ENCODE measurements around the gene GPR75.
"Not testable (repeated sequence)": the region's sequence is repeated elsewhere in the genome, so short reads cannot be mapped to it uniquely, and the experiment has no call there.

Gene GPR75

DNA sequence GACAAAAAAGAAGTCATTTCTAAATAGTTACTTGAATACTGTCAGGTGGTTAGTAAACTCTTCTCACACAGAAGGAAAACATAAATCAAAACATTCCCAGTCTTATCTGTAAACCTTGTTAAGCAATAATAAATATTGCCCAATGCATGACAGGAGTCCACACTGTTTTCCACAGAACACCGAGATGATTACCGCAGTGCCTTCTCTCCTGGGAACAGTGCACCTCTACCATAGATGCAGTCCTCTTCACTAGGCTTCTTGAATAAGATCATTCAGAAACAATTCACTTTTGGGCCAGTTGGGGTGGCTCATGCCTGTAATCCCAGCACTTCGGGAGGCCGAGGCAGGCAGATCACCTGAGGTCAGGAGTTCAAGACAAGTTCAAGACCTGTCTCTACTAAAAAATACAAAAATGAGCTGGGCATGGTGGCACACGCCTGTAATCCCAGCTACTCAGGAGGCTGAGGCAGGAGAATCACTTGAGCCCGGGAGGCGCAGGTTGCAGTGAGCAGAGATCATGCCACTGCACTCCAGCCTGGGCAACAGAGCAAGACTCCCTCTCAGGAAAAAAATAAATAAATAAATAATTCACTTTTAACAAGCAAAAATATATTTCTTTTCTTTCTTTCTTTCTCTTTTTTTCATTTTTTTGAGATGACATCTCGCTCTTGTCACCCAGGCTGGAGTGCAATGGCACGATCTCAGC, 8.6 kb downstream of the GPR75 start:
- not testable (repeated sequence) for DNase-seq

DNA sequence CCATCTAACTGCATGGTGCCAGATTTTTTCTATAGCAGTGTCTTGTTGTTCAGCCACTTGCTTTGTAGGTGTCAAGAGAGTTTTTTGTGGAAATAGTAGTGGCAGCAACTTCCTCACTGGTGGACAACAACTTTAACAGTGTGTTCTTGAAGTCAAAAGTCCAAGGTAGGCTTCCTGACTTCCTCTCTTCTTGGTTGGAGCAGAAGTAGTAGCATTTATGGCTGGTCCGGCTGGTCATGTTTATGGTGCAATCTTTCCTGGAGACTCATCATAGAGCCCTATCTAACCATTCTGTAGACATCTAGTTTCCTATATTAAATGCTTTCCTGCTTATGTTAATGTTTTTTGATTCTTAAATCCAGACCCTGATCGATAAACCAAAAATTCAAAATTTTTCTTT, 11.7 kb downstream of the GPR75 start:
- no peak for DNase-seq

DNA sequence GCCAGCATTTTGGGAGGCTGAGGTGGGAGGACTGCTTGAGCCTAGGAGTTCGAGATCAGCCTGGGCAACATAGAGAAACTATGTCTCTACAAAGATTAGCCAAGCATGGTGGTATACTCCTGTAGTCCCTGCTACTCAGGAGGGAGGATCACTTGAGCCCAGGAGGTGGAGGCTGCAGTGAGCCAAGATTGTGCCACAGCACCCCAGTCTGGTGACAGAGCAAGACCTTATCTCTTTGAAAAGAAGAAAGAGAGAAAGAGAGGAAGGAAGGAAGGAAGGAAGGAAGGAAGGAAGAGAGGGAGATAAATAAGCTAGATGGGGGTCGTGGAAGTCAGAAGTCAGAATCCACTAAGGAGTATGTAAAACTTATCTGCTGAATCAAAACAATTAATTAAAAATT, 16.2 kb downstream of the GPR75 start:
- no peak for DNase-seq

DNA sequence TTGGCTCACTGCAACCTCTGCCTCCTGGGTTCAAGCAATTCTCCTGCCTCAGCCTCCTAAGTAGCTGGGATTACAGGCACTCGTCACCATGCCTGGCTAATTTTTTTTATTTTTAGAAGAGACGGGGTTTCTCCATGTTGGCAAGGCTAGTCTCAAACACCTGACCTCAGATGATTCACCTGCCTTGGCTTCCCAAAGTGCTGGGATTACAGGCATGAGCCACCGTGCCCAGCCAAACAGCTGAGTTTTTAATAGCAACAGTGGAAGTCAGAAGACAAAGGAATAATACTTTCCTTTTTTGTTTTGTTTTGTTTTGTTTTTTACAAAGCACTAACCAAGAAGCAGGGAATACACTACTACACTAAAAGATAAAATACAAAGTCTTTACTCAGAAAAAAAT, 16.9 kb downstream of the GPR75 start:
- no peak for DNase-seq

DNA sequence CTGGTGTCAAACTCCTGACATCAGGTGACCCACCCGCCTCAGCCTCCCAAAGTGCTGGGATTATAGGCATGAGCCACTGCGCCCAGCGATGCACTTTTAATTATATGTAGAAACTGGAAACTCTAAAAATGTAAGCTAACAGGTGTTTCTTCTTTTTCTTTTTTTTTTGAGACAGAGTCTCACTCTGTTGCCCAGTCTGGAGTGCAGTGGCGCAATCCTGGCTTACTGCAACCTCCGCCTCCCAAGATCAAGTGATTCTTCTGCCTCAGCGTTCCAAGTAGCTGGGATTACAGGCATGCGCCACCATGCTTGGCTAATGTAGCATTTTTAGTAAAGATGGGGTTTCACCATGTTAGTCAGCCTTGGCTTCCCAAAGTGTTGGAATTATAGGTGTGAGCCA, 18.1 kb downstream of the GPR75 start:
- not testable (repeated sequence) for DNase-seq

DNA sequence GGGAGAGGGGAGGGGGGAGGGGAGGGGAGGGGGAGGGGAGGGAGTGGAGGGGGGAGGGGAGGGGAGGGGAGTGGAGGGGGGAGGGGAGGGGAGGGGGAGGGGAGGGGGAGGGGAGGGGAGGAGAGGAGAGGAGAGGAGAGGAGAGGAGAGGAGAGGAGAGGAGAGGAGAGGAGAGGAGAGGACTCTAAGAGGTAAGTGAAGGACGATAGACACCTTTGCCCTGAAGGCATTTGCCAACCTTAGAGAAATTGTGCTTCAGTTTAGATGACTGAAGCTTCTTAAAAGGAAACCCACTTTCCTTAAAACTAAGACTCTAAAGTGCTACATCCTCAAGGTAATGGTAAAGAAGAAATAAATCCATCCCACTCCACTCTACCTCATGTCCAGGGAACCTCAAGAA, 19.2 kb downstream of the GPR75 start:
- no peak for DNase-seq

DNA sequence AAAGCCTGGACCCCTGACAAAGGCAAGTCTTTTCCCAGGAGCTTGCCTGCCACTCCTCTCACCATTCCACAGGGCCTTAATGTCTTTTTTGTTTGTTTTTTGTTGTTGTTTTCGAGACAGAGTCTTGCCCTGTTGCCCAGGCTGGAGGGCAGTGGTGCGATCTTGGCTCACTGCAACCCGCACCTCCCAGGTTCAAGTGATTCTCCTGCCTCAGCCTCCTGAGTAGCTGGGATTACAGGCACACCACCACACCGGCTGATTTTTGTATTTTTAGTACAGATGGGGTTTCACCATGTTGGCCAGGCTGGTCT, 29.8 kb downstream of the GPR75 start:
- DNase-seq = not testable (repeated sequence)

DNA sequence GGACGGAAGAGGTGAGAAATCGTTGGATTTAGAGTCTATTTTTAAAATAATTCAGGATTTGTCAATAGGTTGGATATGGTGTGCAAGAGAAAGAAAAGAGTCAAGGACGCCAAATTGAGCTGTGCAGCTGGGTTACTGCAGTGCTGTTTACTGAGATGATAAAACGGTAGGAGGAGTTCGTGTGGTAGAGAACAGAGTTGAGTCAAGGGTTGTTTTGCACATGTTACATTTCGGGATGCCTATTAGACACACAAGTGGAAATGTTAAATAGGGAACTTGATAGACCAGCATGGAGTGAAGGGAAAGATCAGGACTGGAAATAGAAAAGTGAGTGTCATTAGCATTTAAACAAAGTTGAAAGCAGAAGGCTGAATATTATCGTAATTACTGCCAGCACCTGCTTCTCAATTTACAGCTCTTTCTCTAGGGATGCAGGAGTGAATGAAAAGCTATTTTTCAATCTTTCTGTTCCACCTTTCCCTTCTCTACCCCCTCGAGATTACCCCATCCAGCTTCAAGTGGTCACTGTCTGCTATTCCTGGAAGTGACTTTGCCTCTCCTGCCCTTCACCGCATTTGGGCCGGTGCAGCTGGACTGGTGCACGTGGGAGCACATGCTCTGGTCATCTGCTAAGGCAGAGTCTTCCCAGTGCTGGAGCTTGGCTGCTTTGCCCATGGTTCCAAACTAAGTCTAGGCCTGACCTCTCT, 30.3 kb downstream of the GPR75 start:
- DNase-seq = no peak

DNA sequence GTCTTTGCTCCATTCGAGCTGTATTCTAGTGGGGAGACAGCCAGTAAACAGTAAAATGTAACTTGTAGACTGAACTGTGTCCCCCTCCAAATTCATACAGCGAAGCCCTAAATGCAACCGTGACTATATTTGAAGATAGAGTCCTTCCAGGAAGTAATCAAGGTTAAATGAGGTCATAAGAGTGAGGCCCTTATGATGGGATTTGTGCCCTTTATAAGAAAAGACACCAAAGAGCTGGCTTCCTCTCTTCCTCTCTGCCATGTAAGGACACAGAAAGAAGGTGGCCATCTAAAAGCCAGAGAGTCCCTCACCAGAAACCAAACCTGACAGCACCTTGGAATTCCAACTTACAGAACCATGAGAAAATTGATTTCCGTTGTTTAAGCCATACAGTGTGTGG, 31.4 kb downstream of the GPR75 start:
- DNase-seq = no peak

DNA sequence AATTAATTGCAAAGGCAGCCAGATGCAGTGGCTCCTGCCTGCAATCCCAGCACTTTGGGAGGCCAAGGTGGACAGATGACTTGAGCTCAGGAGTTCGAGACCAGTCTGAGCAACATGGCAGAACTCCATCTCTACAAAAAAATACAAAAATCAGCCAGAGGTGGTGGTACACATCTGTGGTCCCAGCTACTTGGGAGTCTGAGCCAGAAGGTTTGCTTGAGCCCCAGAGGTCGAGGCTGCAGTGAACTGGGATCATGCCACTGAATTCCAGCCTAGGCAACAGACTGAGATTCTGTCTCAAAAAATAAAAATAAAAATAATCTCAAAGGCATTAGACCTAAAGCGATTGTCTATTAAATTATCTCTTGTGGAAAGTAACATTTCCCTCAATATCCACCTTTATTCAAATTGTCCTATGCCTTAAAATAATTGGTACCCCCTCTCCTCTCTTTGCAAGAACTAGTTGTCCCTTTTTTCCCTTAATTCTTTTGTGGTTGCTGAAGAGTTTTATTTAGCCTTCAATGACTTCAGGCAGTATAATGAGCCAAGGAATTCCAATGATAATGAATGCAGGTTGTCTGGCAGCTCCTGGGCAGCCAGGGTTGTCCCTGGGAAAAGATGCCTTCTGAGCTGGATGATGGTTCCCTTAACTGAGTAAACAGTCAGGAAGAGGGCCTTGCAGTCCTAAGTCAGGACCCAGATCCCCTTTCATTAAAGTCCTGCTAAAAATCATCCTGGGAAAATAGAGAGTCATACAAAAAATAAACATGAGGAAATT, 32.2 kb downstream of the GPR75 start:
- DNase-seq = no peak

DNA sequence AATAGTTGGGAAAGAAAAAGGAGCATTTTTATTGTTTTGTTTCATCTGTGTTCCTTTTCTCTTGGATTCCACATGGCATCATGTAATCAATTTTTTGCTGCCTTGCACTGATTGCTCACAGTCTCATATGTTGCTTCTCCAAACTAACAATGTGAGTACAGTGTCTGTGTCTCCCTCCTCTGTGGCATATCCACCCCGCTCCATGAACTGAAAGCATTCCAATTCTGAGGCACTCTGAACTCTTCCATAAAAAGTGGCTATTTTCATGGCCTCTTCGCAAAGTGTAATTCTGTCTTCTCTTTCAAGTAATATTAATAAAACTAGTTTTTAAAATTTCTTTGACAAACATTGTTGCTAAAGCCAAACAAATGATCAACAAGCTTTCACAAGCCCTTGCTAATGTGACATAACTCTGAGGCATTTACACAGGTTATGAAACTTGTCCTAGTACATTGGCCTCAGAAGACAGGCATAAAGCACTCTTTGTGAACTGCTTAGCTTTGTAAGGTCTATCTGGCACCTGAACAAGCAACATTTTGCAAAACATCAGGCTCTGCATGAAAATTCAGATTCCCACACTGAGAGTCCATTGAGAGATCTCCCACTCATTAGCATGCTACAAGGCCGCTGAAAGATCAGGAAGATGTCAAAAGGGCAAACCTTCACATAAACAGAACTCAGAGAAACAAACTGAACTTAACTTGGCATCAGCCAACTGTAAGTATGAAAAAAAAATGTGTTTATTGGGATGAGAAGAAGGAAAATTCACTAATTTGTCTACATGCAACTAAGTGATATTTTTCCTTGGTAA, 33.0 kb downstream of the GPR75 start:
- DNase-seq = no peak

DNA sequence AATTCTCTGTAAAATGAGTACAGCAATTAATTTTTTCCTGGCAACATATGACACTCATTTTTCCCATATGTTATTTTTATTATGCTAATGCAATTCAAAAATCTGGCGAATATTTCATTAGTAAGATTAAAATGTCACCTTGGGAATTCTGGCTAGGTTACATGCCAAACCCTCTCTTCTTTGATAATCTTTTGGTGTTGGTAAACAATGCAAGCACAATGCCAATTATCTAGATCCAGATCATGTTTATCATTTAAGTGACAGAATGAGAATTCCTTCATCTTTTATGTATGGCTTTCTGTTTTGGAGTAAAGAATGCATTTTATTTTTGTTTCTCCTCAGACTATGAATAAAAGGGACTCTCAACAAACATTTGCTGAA, 33.7 kb downstream of the GPR75 start:
- no peak for DNase-seq

DNA sequence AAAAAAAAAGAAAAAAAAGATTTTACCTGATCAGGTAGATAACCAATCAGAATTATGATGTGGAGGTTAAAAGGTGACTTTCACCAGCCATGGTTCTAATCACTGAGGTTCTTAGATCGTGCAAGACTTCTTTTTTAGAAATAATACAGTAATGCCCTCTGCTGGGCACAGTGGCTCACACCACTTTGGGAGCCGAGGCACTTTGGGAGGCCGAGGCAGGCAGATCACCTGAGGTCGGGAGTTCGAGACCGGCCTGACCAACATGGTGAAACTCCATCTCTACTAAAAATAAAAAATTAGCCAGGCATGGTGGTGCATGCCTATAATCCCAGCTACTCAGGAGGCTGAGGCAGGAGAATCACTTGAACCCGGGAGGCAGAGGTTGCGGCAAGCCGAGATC, 36.1 kb downstream of the GPR75 start:
- DNase-seq = not testable (repeated sequence)

DNA sequence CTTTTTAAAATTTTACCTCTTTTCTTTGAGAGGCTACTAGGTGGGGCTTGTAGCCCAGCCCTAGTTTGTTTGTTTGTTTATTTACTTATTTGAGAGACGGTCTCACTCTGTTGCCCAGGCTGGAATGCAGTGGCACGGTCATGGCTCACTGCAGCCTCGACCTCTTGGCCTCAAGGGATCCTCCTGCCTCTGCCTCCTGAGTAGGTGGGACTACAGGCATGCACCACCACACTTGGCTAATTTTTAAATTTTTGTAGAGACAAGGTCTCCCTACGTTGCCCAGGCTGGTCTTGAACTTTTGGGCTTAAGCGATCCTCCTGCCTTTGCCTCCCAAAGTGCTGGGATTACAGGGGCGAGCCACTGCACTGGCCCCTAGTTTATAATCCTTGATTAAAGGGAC, 38.0 kb downstream of the GPR75 start:
- DNase-seq = no peak

DNA sequence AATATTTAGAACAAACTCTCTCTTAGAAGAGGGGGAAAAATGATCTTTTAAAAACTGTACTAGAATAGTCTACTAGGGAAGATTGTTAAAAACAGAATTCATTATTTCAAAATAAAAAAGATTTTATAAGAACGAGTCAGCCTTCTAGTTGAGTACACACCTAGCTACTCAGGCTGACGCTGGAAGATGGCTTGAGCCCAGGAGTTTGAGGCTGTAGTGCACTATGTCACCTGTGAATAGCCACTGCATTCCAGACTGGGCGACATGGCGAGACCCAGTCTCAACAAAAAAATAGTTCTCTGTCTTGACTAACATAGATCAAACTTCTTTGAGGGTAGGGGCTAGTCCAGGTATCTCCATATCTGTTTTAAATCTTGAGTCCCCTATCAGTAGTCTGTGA, 39.1 kb downstream of the GPR75 start:
- no peak for DNase-seq

DNA sequence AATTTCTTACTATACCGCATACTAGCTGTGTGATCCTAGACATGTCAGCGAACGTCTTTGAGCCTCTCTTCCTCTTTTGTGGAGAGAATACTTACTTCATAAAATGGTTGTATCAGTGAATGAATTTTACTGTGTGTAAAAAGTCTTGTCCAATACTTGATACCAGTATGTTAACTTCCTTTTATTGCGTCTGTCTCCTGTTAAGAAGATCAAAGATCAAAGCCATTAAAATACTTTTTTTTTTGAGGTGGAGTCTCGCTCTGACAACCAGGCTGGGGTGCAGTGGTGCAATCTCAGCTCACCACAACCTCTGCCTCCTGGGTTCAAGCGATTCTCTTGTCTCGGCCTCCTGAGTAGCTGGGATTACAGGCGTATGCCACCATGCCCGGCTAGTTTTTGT, 39.7 kb downstream of the GPR75 start:
- no peak for DNase-seq

DNA sequence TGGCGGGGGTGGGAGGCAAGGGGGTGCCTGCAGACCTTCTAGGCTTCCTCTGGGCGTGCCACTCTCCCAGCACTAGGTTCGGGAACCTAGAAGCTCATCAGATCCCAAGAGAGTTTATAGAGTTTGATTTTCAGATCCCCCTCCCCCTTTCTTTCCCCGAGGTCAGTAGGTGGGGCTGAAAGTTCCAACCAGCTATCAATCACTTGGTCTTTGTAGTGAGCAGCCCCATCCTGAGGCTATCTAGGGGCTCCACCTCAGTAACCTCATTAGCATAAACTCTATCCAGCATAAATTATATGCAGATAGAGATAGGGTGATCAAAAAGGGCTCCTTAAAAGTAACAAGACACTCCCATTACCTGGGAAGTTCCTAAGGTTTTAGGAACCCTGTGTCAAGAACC, 40.1 kb downstream of the GPR75 start:
- no peak for DNase-seq

DNA sequence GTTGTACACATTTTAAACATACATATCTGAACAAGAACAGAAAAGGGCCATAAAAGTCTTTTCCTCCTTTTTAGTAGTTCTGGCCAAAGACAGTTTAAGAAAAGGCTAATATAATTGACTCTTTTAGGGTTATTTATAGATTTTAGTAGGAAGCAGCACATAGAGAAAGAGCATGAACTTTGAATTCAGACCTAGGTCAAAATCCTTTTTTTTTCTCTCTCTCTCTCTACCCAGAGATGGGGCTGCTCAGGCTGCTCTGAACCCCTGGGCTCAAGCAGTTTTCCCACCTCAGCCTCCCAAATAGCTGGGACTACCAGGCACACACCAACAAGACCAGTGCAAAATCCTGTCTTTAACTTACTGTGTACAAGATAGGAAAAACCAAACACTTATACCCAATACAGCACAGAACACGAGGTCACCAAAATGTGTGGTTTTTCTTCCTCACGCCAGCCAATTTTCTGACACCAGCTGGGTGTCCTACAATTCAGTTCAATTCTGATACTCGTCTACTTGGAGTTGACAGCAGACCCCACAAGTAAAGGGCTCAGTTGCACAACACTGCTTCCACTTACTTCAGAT, 40.8 kb downstream of the GPR75 start:
- no peak for DNase-seq

DNA sequence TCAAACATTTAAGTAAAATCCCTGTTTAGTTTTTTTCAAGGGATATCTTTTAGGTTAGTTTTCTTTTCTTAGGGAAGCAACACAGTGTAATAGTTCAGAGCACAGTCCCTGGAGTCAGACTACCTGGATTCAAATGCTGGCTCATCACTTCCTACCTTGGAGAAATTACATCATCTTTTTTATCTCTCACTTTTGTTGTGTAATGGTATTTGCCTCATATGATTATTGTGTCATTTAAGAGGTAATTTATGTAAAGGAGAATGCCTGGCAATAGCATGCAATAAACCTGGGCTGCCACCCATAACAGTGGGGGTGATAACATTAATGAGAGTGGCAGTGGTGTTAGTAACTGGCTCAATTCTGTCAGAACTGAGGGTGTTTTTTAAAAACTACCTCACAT, 46.6 kb downstream of the GPR75 start:
- DNase-seq = no peak

DNA sequence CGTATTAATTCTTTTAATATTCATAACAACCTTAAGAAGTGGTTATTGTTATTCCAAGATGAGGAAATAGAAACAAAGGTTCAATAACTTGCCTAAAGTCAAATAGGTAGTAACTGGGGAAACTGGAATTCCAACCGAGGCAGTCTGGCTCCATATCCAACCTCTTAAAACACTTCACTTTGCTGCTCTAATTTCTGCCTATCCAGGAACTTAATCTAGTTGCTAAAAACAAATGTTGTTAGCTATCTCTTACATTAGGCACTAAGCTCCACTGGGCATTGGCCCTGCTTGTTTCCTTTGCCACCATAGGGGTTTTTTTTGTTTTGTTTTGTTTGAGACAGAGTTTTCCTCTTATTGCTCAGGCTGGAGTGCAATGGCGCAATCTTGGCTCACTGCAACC, 48.2 kb downstream of the GPR75 start:
- no peak for DNase-seq

Data from NCI-H187 (cell line).